K562 (cell line): ENCODE data around the gene SPRR2D. TPM values are rescaled to one million over a fixed set of nuclear protein-coding genes. Genes with fewer than 3 reads are reported as not detected.

ENCODE experiments used
- ATAC-seq: fragments of 200-7000 bp; cut with Tn5 transposase; 3 replicates; pipeline ENCODE4 v1.9.1; 2020; ENCODE audit warnings: moderate library complexity
- BruUV-seq: library from RNA; stranded (reverse); fragments of 400-500 nt; replicated peaks from 2 replicates; lab custom pipeline; 2021; lab: Mats Ljungman, UMichigan
- CTCF ChIA-PET: fragments of 300-600 bp; formaldehyde crosslinking; extraction: SDS; loops from one replicate; lab custom pipeline; 2021; ENCODE audit warnings: low intra/inter-chr PET ratio; lab: Yijun Ruan, JAX
- POLR2A ChIA-PET: fragments of 300-600, 350-650 bp; sonication (Branson Sonifier 250); formaldehyde crosslinking; extraction: SDS; loops from one replicate; lab custom pipeline; 2021; ENCODE audit warnings: antibody characterized with exemption, inconsistent platforms; lab: Yijun Ruan, JAX
- DNase-seq, 4 experiments: peaks; one replicate each; pipeline versions ENCODE4 v3.0.0 to v3.0.0-alpha.2; 2011 to 2018; ENCODE audit warnings: low spot score in 3 of 4, mixed read lengths in 3 of 4; ENCODE audit errors: extremely low read depth in 1 of 4
- FAIRE-seq: peaks from 2 replicates; lab custom pipeline; 2011; peaks lifted over from hg19 to GRCh38; lab: Jason Lieb, UNC
- H2AFZ ChIP-seq: 2 replicates; pipeline ENCODE4 v1.6.0; 2011; ENCODE audit warnings: low read depth, low read length, control low read depth, inconsistent platforms
- H3K27ac ChIP-seq: fragments of 200-600 bp; 3 replicates; pipeline ENCODE4 v1.8.0; 2011; ENCODE audit warnings: low read depth, mild to moderate bottlenecking, control low read depth, inconsistent platforms, low read length, moderate library complexity, mixed read lengths; ENCODE audit errors: extremely low read depth
- H3K27me3 ChIP-seq, 2 experiments: fragments of 300-600 bp in 1 of 2; 2 replicates in 1 of 2; 3 replicates in 1 of 2; pipeline versions ENCODE4 v1.6.0 to v1.8.0; 2011; ENCODE audit warnings: inconsistent platforms in 2 of 2, low read length in 2 of 2, mild to moderate bottlenecking in 1 of 2, mixed read lengths in 1 of 2, moderate library complexity in 1 of 2; ENCODE audit not compliant: control insufficient read depth in 2 of 2, insufficient read depth in 2 of 2
- H3K36me3 ChIP-seq: fragments of 300-600 bp; 3 replicates; pipeline ENCODE4 v1.8.0; 2011; ENCODE audit warnings: mild to moderate bottlenecking, low read length, inconsistent platforms; ENCODE audit not compliant: control insufficient read depth, insufficient read depth
- H3K4me1 ChIP-seq, 2 experiments: fragments of 200-600 bp in 1 of 2; replicated peaks in 1 of 2; 2 replicates in 1 of 2; 3 replicates in 1 of 2; pipeline versions ENCODE4 v1.5.1 to v1.8.0; 2011; ENCODE audit warnings: inconsistent platforms in 2 of 2, low read length in 2 of 2, mild to moderate bottlenecking in 1 of 2, mixed read lengths in 1 of 2, moderate library complexity in 1 of 2; ENCODE audit not compliant: control insufficient read depth in 2 of 2, insufficient read depth in 2 of 2
- H3K4me2 ChIP-seq: 2 replicates; pipeline ENCODE4 v1.6.1; 2011; ENCODE audit warnings: low read length, control low read depth, inconsistent platforms, mixed read lengths; ENCODE audit not compliant: insufficient read depth
- H3K4me3 ChIP-seq: fragments of 200-600 bp; sonication (generic), shearing (Covaris generic); 2 replicates; pipeline ENCODE4 v1.5.1; 2016; ENCODE audit warnings: control low read depth, inconsistent platforms
- H3K79me2 ChIP-seq: fragments of 200-600 bp; 3 replicates; pipeline ENCODE4 v1.8.0; 2011; ENCODE audit warnings: low read length, inconsistent platforms; ENCODE audit not compliant: control insufficient read depth, insufficient read depth
- H3K9ac ChIP-seq, 2 experiments: 2 replicates each; pipeline versions ENCODE4 v1.6.0 to v1.6.1; 2011; ENCODE audit warnings: low read depth in 2 of 2, low read length in 2 of 2, control low read depth in 1 of 2, inconsistent platforms in 1 of 2, mild to moderate bottlenecking in 1 of 2, mixed read lengths in 1 of 2; ENCODE audit not compliant: insufficient read depth in 1 of 2
- H3K9me1 ChIP-seq: one replicate; pipeline ENCODE4 v1.6.0; 2011; ENCODE audit warnings: inconsistent platforms, mild to moderate bottlenecking, low read length, moderate library complexity; ENCODE audit not compliant: control insufficient read depth, insufficient read depth
- H3K9me3 ChIP-seq: replicated peaks from 2 replicates; pipeline ENCODE4 v1.5.1; 2011; ENCODE audit warnings: low read depth, low read length, inconsistent platforms; ENCODE audit not compliant: control insufficient read depth, insufficient read depth
- H4K20me1 ChIP-seq: replicated peaks from 2 replicates; pipeline ENCODE4 v1.6.1; 2011; ENCODE audit warnings: low read length, inconsistent platforms, mixed read lengths; ENCODE audit not compliant: control insufficient read depth, insufficient read depth
- AFF1 ChIP-seq, 2 experiments: fragments of 450-650 bp; IDR thresholded peaks; 2 replicates each; pipeline ENCODE4 v1.6.1; 2018; ENCODE audit warnings: mild to moderate bottlenecking in 2 of 2, low read depth in 1 of 2; ENCODE audit not compliant: partially characterized antibody in 2 of 2
- ARHGAP35 ChIP-seq: fragments of 450-650 bp; IDR thresholded peaks from 2 replicates; pipeline ENCODE4 v1.6.1; 2018; ENCODE audit not compliant: partially characterized antibody
- ESRRA ChIP-seq: fragments of 450-650 bp; IDR thresholded peaks from 2 replicates; pipeline ENCODE4 v1.6.1; 2014; ENCODE audit warnings: low read depth, mild to moderate bottlenecking, moderate library complexity, borderline replicate concordance
- ESRRB ChIP-seq: fragments of 250-450 bp; sonication (Bioruptor Pico); IDR thresholded peaks from 2 replicates; pipeline ENCODE4 v1.5.0; 2020; ENCODE audit warnings: mild to moderate bottlenecking, moderate library complexity, borderline replicate concordance
- ETS2 ChIP-seq: IDR thresholded peaks from 2 replicates; pipeline ENCODE4 v1.6.1; 2016; ENCODE audit warnings: borderline replicate concordance, missing genetic modification characterization, mild to moderate bottlenecking, moderate library complexity, missing compliant biosample characterization; ENCODE audit not compliant: poor library complexity, severe bottlenecking
- HOXB6 ChIP-seq: fragments of 250-450 bp; sonication (Bioruptor Pico); IDR thresholded peaks from 2 replicates; pipeline ENCODE4 v1.5.1; 2022; ENCODE audit warnings: mild to moderate bottlenecking, borderline replicate concordance
- ID3 ChIP-seq, 2 experiments: fragments of 250-450 bp in 1 of 2; fragments of 450-650 bp in 1 of 2; sonication (Bioruptor Pico) in 1 of 2; IDR thresholded peaks; 2 replicates each; pipeline versions ENCODE4 v1.6.1 to v1.8.0; 2016 to 2021; ENCODE audit warnings: mild to moderate bottlenecking in 2 of 2, moderate library complexity in 2 of 2, missing compliant biosample characterization in 1 of 2, missing genetic modification characterization in 1 of 2
- MLX ChIP-seq, 2 experiments: fragments of 450-650 bp in 1 of 2; sonication (generic) in 1 of 2; formaldehyde crosslinking; conservative IDR thresholded peaks; 2 replicates each; pipeline versions ENCODE4 v1.4.0 to v1.8.1; 2020 to 2022; ENCODE audit warnings: mild to moderate bottlenecking in 1 of 2, missing genetic modification reagents in 1 of 2
- MTA1 ChIP-seq: fragments of 450-650 bp; IDR thresholded peaks from 2 replicates; pipeline ENCODE4 v1.6.1; 2017; ENCODE audit warnings: borderline replicate concordance
- MTA3 ChIP-seq: fragments of 450-650 bp; formaldehyde crosslinking; IDR thresholded peaks from 2 replicates; pipeline ENCODE4 v1.6.1; 2017; ENCODE audit warnings: mild to moderate bottlenecking, borderline replicate concordance
- NCOR1 ChIP-seq: fragments of 450-650 bp; IDR thresholded peaks from 2 replicates; pipeline ENCODE4 v1.6.1; 2016; ENCODE audit warnings: mild to moderate bottlenecking, moderate library complexity
- PTTG1 ChIP-seq: fragments of 450-650 bp; IDR thresholded peaks from 2 replicates; pipeline ENCODE4 v1.6.1; 2016; ENCODE audit warnings: low read depth, mild to moderate bottlenecking, missing genetic modification characterization, missing compliant biosample characterization
- RBFOX2 ChIP-seq: fragments of 200-400 bp; formaldehyde crosslinking; IDR thresholded peaks from 2 replicates; pipeline ENCODE4 v1.6.1; 2017; ENCODE audit warnings: low read depth, mild to moderate bottlenecking, low read length, moderate library complexity
- SNAPC5 ChIP-seq: fragments of 250-450 bp; sonication (Bioruptor Pico); IDR thresholded peaks from 2 replicates; pipeline ENCODE4 v1.8.0; 2021; ENCODE audit warnings: moderate library complexity, mild to moderate bottlenecking, inconsistent platforms
- SREBF2 ChIP-seq: sonication (generic); formaldehyde crosslinking; IDR thresholded peaks from 2 replicates; pipeline ENCODE4 v1.4.0; 2020; ENCODE audit warnings: mild to moderate bottlenecking, missing genetic modification reagents
- TAF9B ChIP-seq: fragments of 450-650 bp; IDR thresholded peaks from 2 replicates; pipeline ENCODE4 v1.6.1; 2018; ENCODE audit warnings: mild to moderate bottlenecking; ENCODE audit not compliant: partially characterized antibody
- XRCC3 ChIP-seq: fragments of 450-650 bp; IDR thresholded peaks from 2 replicates; pipeline ENCODE4 v1.6.1; 2017; ENCODE audit warnings: mild to moderate bottlenecking, moderate library complexity
- ZFX ChIP-seq: sonication (generic); formaldehyde crosslinking; IDR thresholded peaks from 2 replicates; pipeline ENCODE4 v1.8.0; 2022; ENCODE audit warnings: mild to moderate bottlenecking, missing genetic modification reagents, moderate library complexity
- ZNF584 ChIP-seq: fragments of 200-800 bp; sonication (Bioruptor generic); IDR thresholded peaks from 2 replicates; pipeline ENCODE4 v1.6.1; 2016; ENCODE audit warnings: low read depth, mild to moderate bottlenecking, missing genetic modification characterization, missing compliant biosample characterization
- in situ Hi-C: fragments of 300-500 bp; cut with MboI; formaldehyde crosslinking; loops from 4 replicates; pipeline ENCODE4 v1.15.0; 2018; ENCODE audit warnings: inconsistent platforms, mixed read lengths
- intact Hi-C: fragments of 100-400 bp; cut with micrococcal nuclease; formaldehyde crosslinking; loops from 2 replicates; pipeline ENCODE4 v1.14.2; 2022
- polyA plus RNA-seq, 8 experiments: library from polyadenylated mRNA; depleted of rRNA in 4 of 8; stranded (reverse) in 5 of 8; unstranded in 3 of 8; fragments of >200 nt; fragmentation: Nextera tagmentation in 2 of 8; fragmentation: Illumina TruSeq in 1 of 8; extraction: Ambion mirVana in 2 of 8; extraction: Trizol in 1 of 8; gene quantifications; 2 replicates each; pipeline versions ENCODE4 v1.2.1 to v1.2.3, GENCODE V29; 2011 to 2014; ENCODE audit warnings: inconsistent platforms in 1 of 8, missing spikeins in 1 of 8
- total RNA-seq, 7 experiments: library from RNA; depleted of rRNA in 6 of 7; stranded (reverse); fragments of >200 nt in 6 of 7; fragmentation: Illumina TruSeq in 2 of 7; extraction: Trizol in 2 of 7; gene quantifications; 2 replicates each; pipeline versions ENCODE4 v1.2.1 to v1.2.3, GENCODE V29; 2011 to 2021; ENCODE audit warnings: low replicate concordance in 1 of 7

SPRR2D gene
- total and polyA plus RNA-seq, 9 of the 15 experiments (the other 6 are each of a cell fraction or from before 2014, with no cell fraction given) = 0.91 to 5.1 (median 3.2) TPM; not detected in 1

- no peak within 1 kb of the TSS for H3K9ac ChIP-seq
- FAIRE-seq = no peak
- CTCF ChIA-PET = no interaction called here
- in situ Hi-C loops = no loop called here
- no peaks in the 10 kb centered on the region for H3K9me1 ChIP-seq
- no peaks in the 10 kb centered on the region for H3K79me2 ChIP-seq
- H4K20me1 ChIP-seq = no peaks in the 10 kb centered on the region
- H3K9me3 ChIP-seq = no peaks in the 10 kb centered on the region
- POLR2A ChIA-PET = no interaction called here
- DNase-seq = no peak
- ATAC-seq = no peak
- no peak within 1 kb of the TSS for H3K4me2 ChIP-seq
- H3K36me3 ChIP-seq = no peaks in the 10 kb centered on the region
- intact Hi-C loops = no loop called here
- no peak within 1 kb of the TSS for H3K4me3 ChIP-seq
- H3K4me1 ChIP-seq = no peaks in the 10 kb centered on the region
- no TSS peak for BruUV-seq
- no peak within 1 kb of the TSS for H2AFZ ChIP-seq
- TF ChIP-seq ETS2 (tag) (no peak), ID3 (CRISPR knock-in tag; IDR thresholded peaks at IDR 0.05) (no peak), ID3 (tag; IDR thresholded peaks at IDR 0.05) (no peak), MTA1 (no peak), PTTG1 (tag) (no peak), ESRRA (no peak), AFF1 (IDR thresholded peaks at IDR 0.05; ENCODE audit: low read depth in 1 of 2, partially characterized antibody in 2 of 2) (no peak), XRCC3 (no peak), ZNF584 (CRISPR knock-in tag) (no peak), SNAPC5 (no peak), SREBF2 (CRISPR knock-in tag) (no peak), NCOR1 (no peak), ESRRB (no peak), ZFX (CRISPR knock-in tag) (no peak), MLX (CRISPR knock-in tag; conservative IDR thresholded peaks at IDR 0.05) (no peak), MTA3 (no peak), ARHGAP35 (no peak), TAF9B (no peak), HOXB6 (CRISPR knock-in tag) (no peak), RBFOX2 (no peak)
- H3K27me3 ChIP-seq = no peaks in the 10 kb centered on the region
- no peak within 1 kb of the TSS for H3K27ac ChIP-seq
Measured at GRCh38 chr1:153030895-153031294, 10.0 kb downstream of the SPRR2D start, which contains the start of gene SPRR1B. SPRR1B (plus strand) TSS chr1:153031203; CDS start chr1:153032346, 1,143 bp downstream.
